NOMO-1 treated with DMSO at 0.1 percent for 48 hours (cell line): ENCODE measurements around the gene INO80E.
"Not testable (repeated sequence)": the region's sequence is repeated elsewhere in the genome, so short reads cannot be mapped to it uniquely, and the experiment has no call there.

ENCODE experiments used
- DNase-seq: peaks from one replicate; lab custom pipeline; 2025; ENCODE audit not compliant: unreplicated experiment; lab: John Stamatoyannopoulos, UW

Gene INO80E, protein sequence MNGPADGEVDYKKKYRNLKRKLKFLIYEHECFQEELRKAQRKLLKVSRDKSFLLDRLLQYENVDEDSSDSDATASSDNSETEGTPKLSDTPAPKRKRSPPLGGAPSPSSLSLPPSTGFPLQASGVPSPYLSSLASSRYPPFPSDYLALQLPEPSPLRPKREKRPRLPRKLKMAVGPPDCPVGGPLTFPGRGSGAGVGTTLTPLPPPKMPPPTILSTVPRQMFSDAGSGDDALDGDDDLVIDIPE

GRCh38 chr16:29995911-29996765, at the start of gene INO80E:
Gene INO80E, plus strand, starts transcription at chr16:29996241. Its CDS starts 70 bp downstream, at chr16:29996311.
- peak; percentile 95 for DNase-seq

DNA sequence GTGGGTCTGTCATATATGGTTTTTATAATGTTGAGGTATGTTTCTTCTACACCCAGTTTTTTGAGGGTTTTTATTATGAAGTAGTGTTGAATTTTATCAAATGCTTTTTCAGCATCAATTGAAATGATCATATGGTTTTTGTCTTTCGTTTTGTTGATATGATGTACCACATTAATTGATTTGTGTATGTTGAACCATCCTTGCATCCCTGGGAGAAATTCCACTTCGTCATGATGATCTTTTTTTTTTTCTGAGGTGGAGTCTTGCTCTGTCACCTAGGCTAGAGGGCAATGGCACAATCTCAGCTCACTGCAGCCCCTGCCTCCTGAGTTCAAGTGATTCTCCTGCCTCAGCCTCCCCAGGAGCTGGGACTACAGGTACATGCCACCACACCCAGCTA, 48.1 kb upstream of the INO80E start:
- no peak for DNase-seq

- no peak for DNase-seq
These were observed 45.1 kb upstream of the INO80E start for GRCh38 chr16:29950806-29951461.

DNA sequence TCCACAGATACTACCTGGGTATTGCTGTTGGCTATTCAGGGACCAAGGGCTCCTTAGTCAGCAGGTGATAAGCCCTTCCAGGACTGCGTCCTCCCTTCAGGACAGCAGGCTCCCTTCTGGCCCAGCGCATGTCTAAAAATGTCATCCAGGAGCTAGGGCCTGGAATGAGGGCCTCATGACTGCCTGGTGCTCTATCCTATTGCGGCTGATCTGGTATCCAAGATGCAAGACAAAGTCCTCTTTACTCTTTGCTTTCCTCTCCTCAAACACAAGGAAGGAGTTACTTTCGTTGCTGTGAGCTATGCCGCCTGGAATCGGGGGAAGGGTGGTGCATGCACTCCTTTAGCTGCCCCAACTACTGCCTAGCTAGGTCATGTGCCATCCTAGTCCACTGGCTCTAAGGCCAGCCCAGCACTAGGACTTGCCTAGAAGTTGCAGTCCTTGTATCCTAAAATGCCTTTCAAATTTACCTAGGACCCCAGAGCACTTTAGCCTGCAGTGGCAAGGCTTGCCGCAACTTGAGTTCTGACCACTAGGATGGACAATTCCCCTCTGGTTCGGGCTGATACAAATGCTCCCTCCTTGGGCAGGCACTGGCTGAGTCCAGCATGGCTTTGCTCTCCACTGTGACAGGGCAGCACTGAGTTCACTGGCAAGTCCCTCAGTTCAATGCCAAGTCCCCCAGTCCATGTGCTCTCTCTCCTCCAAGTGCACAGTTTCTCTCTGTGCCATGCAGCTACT, 44.2 kb upstream of the INO80E start:
- DNase-seq: no peak

DNA sequence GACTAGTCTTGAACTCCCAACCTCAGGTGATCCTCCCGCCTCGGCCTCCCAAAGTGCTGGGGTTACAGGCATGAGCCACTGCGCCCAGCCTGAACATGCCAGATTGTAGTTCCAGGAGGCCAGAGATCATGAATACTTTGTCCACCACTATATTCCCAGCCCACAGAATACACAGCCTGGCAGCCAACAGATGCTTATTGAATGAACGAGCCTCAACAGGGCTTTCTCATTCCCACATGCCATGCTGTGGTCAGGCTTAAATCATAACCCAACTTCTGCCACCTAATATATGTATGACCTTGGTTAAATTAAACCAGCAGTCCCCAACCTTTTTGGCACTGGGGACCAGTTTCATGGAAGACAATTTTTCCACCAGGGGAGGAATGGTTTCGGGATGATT, 37.3 kb upstream of the INO80E start:
- no peak for DNase-seq

- DNase-seq: no peak
These were observed 36.7 kb upstream of the INO80E start for GRCh38 chr16:29959293-29959692.

DNA sequence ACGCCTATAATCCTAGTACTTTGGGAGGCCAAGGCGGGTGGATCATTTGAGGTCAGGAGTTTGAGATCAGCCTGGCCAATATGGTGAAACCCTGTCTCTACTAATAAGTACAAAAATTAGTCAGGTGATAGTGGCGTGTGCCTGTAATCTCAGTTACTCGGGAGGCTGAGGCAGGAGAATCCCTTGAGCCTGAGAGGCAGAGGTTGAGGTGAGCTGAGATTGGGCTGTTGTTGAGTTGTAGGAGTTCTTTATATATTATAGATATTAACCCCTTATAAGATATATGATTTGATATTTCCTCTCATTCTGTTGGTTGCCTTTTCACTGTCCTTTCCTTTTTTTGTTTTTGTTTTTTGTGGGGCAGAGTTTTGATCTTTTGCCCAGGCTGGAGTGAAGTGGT, 36.2 kb upstream of the INO80E start:
- DNase-seq: not testable (repeated sequence)

GRCh38 chr16:29961127-29961478, 34.9 kb upstream of the INO80E start:
- no peak for DNase-seq

- peak; percentile 84 for DNase-seq
These were observed 34.3 kb upstream of the INO80E start, which contains the start of gene TMEM219 for GRCh38 chr16:29961479-29962343. Gene TMEM219, plus strand, starts transcription at chr16:29962079. Its CDS starts 1,065 bp downstream, at chr16:29963144.

- DNase-seq: peak; percentile 55
These were observed 33.6 kb upstream of the INO80E start for GRCh38 chr16:29962344-29962994.

GRCh38 chr16:29963021-29963743, 32.9 kb upstream of the INO80E start:
- DNase-seq: no peak

DNA sequence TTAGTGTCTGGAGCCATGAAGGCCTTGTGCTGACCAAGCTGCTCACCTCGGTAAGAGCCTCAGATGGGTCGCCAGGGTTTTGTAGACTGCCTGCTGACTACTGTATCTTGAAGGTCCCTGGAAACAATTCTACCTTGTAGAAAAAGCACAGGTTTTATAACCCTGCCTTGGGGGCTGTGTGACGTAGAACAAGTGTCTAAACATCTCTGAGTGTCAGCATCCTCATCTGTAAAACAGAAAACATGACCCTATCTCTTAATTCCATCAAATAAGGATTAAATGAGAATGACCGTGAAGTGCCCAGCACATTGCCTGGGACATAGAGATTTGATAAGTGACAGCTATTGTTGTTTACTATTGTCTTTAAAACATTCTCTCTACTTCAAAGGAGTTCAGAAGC, 27.8 kb upstream of the INO80E start:
- no peak for DNase-seq

- no peak for DNase-seq
These were observed 24.7 kb upstream of the INO80E start for GRCh38 chr16:29971304-29971703.

- DNase-seq: no peak
These were observed 23.5 kb upstream of the INO80E start for GRCh38 chr16:29972500-29972899.

- DNase-seq: no peak
These were observed 23.1 kb upstream of the INO80E start for GRCh38 chr16:29972992-29973383.

- peak; percentile 98 for DNase-seq
These were observed 22.4 kb upstream of the INO80E start, which contains the start of gene TAOK2 for GRCh38 chr16:29973384-29974246. Gene TAOK2, plus strand, starts transcription at chr16:29973868. Its CDS starts 3,905 bp downstream, at chr16:29977773.

- no peak for DNase-seq
These were observed 21.5 kb upstream of the INO80E start for GRCh38 chr16:29974291-29975133.
